ENCODE measurements around the gene GCKR. TPM values are rescaled to one million over a fixed set of nuclear protein-coding genes. Genes with fewer than 3 reads are reported as not detected.

The GCKR gene
- polyA plus RNA-seq: not detected in 2 replicates

GRCh38 chr2:27496357-27497287, at the start of gene GCKR:
Gene GCKR, plus strand, starts transcription at chr2:27496839. Its CDS starts 66 bp downstream, at chr2:27496905.

GRCh38 chr2:27489498-27490397, 6.9 kb upstream of the GCKR start, which contains the start of gene IFT172:
Gene IFT172, minus strand, starts transcription at chr2:27489743. Its CDS starts 90 bp downstream, at chr2:27489653.

GRCh38 chr2:27494944-27495554, 1.6 kb upstream of the GCKR start, which contains the start of gene FNDC4:
Gene FNDC4, minus strand, starts transcription at chr2:27495200. Its CDS starts 521 bp downstream, at chr2:27494679.

Other genes starting within 250 kb of the GCKR start
- 6.0 TPM in 1 of 2 replicates, not detected in the other for gene SLC30A3, start 233.8 kb upstream of the GCKR start, polyA plus RNA-seq
- gene DNAJC5G, start 221.4 kb upstream of the GCKR start, polyA plus RNA-seq: not detected in 2 replicates
- gene TRIM54, start 214.4 kb upstream of the GCKR start, polyA plus RNA-seq: not detected in 2 replicates
- gene UCN, start 188.4 kb upstream of the GCKR start, polyA plus RNA-seq: 0.43 TPM in 1 of 2 replicates, not detected in the other
- 142 and 167 TPM in 2 replicates for gene MPV17, start 173.7 kb upstream of the GCKR start, polyA plus RNA-seq
- 20.5 and 37.4 TPM in 2 replicates for gene GTF3C2, start 140.1 kb upstream of the GCKR start, polyA plus RNA-seq
- 18.7 and 31.8 TPM in 2 replicates for gene EIF2B4, start 126.5 kb upstream of the GCKR start, polyA plus RNA-seq
- 31.2 and 34.0 TPM in 2 replicates for gene SNX17, start 126.2 kb upstream of the GCKR start, polyA plus RNA-seq
- 0.47 and 3.0 TPM in 2 replicates for gene ZNF513, start 116.1 kb upstream of the GCKR start, polyA plus RNA-seq
- 16.7 and 18.0 TPM in 2 replicates for gene PPM1G, start 87.2 kb upstream of the GCKR start, polyA plus RNA-seq
- 22.5 and 31.9 TPM in 2 replicates for gene NRBP1, start 68.2 kb upstream of the GCKR start, polyA plus RNA-seq
- 2.8 and 12.7 TPM in 2 replicates for gene KRTCAP3, start 54.5 kb upstream of the GCKR start, polyA plus RNA-seq
- gene IFT172, start 7.1 kb upstream of the GCKR start, polyA plus RNA-seq: 22.7 and 29.2 TPM in 2 replicates
- 4.4 and 5.1 TPM in 2 replicates for gene FNDC4, start 1.6 kb upstream of the GCKR start, polyA plus RNA-seq
- gene ZNF512, start 86.2 kb downstream of the GCKR start, polyA plus RNA-seq: 17.0 and 18.0 TPM in 2 replicates
- 2.7 and 3.4 TPM in 2 replicates for gene CCDC121, start 132.2 kb downstream of the GCKR start, polyA plus RNA-seq
- gene GPN1, start 132.2 kb downstream of the GCKR start, polyA plus RNA-seq: 38.3 and 42.4 TPM in 2 replicates
- gene SUPT7L, start 166.8 kb downstream of the GCKR start, polyA plus RNA-seq: 37.2 and 44.2 TPM in 2 replicates
- 41.2 and 47.0 TPM in 2 replicates for gene SLC4A1AP, start 167.1 kb downstream of the GCKR start, polyA plus RNA-seq

Measured in Purkinje cell (primary cell).